Activated T-cell treated with anti-CD3 and anti-CD28 coated beads, Interleukin-2, amount 50 U/mL, for 48 hours (primary cell): ENCODE measurements around the gene ENTPD2.
"Not testable (repeated sequence)": the region's sequence is repeated elsewhere in the genome, so short reads cannot be mapped to it uniquely, and the experiment has no call there.

ENCODE experiments used
- DNase-seq, 2 experiments: peaks; one replicate each; pipeline ENCODE4 v3.0.0-alpha.2; 2020

ENTPD2 gene

GRCh38 chr9:137044502-137045177 lies 9.2 kb downstream of the ENTPD2 start:
- no peak for DNase-seq

- no peak for DNase-seq
Measured at GRCh38 chr9:137044037-137044436, 9.8 kb downstream of the ENTPD2 start.

GRCh38 chr9:137042751-137043727 lies 10.8 kb downstream of the ENTPD2 start:
- DNase-seq, result no peak

GRCh38 chr9:137041124-137041523 lies 12.7 kb downstream of the ENTPD2 start:
- no peak for DNase-seq

GRCh38 chr9:137040568-137040967 lies 13.3 kb downstream of the ENTPD2 start:
- DNase-seq, result no peak

- no peak for DNase-seq
Measured at GRCh38 chr9:137039611-137040366, 14.1 kb downstream of the ENTPD2 start.

- DNase-seq, result no peak
Measured at GRCh38 chr9:137038916-137039315, 14.9 kb downstream of the ENTPD2 start.

- DNase-seq, result no peak
Measured at GRCh38 chr9:137037483-137037882, 16.4 kb downstream of the ENTPD2 start.

- DNase-seq, result no peak
Measured at GRCh38 chr9:137037035-137037434, 16.8 kb downstream of the ENTPD2 start.

GRCh38 chr9:137035937-137036336 lies 17.9 kb downstream of the ENTPD2 start:
- no peak for DNase-seq

GRCh38 chr9:137035507-137035834 lies 18.4 kb downstream of the ENTPD2 start:
- no peak for DNase-seq

GRCh38 chr9:137034709-137035506 lies 19.0 kb downstream of the ENTPD2 start:
- peak; percentile 86 to 93 for DNase-seq

- DNase-seq, result no peak
Measured at GRCh38 chr9:137034039-137034708, 19.7 kb downstream of the ENTPD2 start.

GRCh38 chr9:137033481-137033880 lies 20.4 kb downstream of the ENTPD2 start:
- DNase-seq, result not testable (repeated sequence)

GRCh38 chr9:137032858-137033257 lies 21.0 kb downstream of the ENTPD2 start:
- DNase-seq, result no peak

GRCh38 chr9:137031904-137032640 lies 21.8 kb downstream of the ENTPD2 start, which contains the start of gene FUT7:
FUT7 (minus strand) TSS chr9:137032088; CDS start chr9:137031991, 97 bp downstream.
- peak; percentile 66 to 73 for DNase-seq

- DNase-seq, result peak; percentile 77 to 80
Measured at GRCh38 chr9:137030538-137031527, 23.0 kb downstream of the ENTPD2 start.

GRCh38 chr9:137030006-137030405 lies 23.9 kb downstream of the ENTPD2 start:
- no peak for DNase-seq

- peak; percentile 90 for DNase-seq
Measured at GRCh38 chr9:137029058-137029936, 24.6 kb downstream of the ENTPD2 start.
